ENCODE data around the gene PRM1. TPM values are rescaled to one million over a fixed set of nuclear protein-coding genes. Genes with fewer than 3 reads are reported as not detected.

Gene PRM1
- total RNA-seq, 2 experiments from 2014 or later = not detected

DNA sequence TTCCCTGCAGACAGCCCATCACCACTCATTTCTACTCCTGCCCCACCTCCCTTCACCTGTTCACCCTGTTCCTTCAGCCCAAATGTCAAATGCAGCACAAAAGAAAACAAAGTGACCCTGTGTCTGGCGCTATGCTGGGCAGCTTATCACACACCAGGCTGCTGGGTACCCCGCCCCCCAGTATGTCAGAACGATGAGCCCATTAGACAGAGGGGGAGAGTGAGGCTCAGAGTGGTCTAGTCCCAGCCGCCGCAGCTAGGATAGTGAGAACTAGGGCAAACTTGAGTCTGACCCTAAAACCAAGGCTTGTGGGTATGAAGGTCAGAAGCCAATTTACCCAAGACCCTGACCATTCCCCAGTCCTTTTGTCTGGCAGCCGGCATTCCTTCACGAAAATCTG lies 16.0 kb downstream of the PRM1 start:
- no peaks in the 10 kb centered on the region for H3K36me3 Mint-ChIP-seq
- DNase-seq (no peak), ATAC-seq (no peak)
- H3K4me3 Mint-ChIP-seq = no peak overlapping the region
- no peaks in the 10 kb centered on the region for H3K9me3 Mint-ChIP-seq (ENCODE audit: low read depth)
- CTCF ChIA-PET = interaction anchor here (1.4 to 1.6 kb wide), 2 partner anchors 285 to 293 kb away, joined by 4 read pairs; no protein-coding TSS in a partner anchor
- H3K27ac Mint-ChIP-seq = no peak overlapping the region
- peaks cover 32% of the 10 kb centered on the region for H3K27me3 Mint-ChIP-seq
- H3K4me1 Mint-ChIP-seq = peaks cover 23% of the 10 kb centered on the region

DNA sequence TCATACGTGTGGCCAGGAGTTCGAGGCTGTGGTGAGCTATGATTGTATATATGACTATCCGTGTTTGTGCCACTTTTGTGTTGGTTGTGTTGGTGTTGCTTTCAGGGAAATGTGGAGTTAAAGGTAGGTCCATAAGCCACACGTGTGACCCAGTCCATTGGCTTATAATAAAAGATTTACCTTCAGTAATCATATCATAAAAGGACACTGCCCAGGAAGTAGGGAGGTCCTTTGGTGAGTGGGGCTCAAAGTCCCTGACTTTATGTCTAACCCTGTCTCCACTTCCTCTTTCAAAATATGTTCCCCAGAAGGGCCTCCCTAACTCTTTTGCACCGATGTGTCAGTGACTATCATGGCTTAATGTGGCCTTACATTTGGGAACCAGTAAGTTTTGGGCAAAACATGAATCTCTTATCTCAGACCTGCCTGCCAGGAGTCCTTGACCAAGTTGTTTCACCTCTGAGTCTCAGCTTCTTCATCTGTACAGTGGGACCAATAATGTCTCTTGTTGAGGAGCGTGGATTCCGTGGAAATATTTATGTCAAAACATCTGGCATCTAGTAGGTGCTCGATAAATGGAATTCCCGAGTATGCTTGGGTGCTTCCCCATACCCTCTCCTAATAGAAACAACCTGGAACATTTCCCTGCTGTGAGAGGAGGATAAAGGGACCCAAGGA lies 16.8 kb downstream of the PRM1 start:
- Mint-ChIP-seq H3K4me3 (peak overlapping the region; percentile 2), H3K27ac (peak overlapping the region; percentile 33), H3K9me3 (ENCODE audit: low read depth) (no peaks in the 10 kb centered on the region), H3K27me3 (peaks cover 36% of the 10 kb centered on the region), H3K36me3 (no peaks in the 10 kb centered on the region), H3K4me1 (peaks cover 24% of the 10 kb centered on the region)
- peak; percentile 35 for ATAC-seq
- no peak for DNase-seq
- CTCF ChIA-PET = interaction anchor here (1.3 to 1.4 kb wide), 2 partner anchors 108 to 284 kb away, joined by 3 to 4 read pairs; no protein-coding TSS in a partner anchor

DNA sequence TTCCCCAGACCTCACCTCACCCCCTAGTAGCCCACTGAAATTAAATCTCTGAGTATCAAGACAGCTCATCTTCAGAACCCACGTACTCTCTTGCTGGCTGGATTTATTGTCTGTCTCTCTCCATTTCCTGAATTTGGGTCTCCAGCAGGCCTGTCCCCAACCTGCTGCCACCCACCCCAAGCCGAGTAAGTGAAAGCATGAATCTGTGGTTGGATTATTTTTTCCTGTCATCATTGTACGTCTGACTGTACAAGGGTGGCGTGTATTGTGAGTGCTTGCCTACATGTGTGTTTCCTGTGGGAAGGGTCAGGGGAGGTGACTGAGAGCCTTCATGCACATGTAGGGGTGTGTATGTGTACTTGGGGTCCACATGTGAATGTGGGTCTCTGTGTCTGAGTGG lies 17.4 kb downstream of the PRM1 start:
- ATAC-seq = peak; percentile 76
- Mint-ChIP-seq H3K4me1 (peaks cover 29% of the 10 kb centered on the region), H3K4me3 (peak overlapping the region; percentile 2), H3K36me3 (no peaks in the 10 kb centered on the region), H3K9me3 (ENCODE audit: low read depth) (no peaks in the 10 kb centered on the region), H3K27me3 (peaks cover 36% of the 10 kb centered on the region), H3K27ac (peak overlapping the region; percentile 33)
- CTCF ChIA-PET = interaction anchor here (0.6 to 1.4 kb wide), 3 partner anchors 108 to 283 kb away, joined by 3 to 4 read pairs (median 3); no protein-coding TSS in a partner anchor
- DNase-seq = peak; percentile 75

DNA sequence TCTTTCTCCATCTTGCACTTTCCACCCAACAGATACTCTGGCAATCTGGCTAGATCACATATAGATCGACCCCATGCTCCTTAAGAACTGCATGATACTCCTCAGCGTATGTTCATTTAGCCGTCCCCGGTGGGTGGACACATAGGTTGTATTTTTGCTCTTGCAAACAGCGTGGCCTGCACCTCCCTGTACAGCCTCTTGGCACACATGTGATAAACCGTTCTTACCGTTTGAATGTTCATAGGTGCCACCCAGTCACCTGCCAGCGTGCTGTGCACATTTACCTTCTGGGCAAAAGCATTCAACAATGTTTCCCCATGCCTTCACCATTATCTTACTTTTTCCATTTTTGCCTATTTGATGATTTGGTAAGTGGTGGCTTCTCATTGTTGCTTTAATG lies 18.2 kb downstream of the PRM1 start:
- CTCF ChIA-PET = interaction anchor here (0.6 to 1.8 kb wide), 4 partner anchors 109 to 298 kb away, joined by 3 to 6 read pairs (median 4); no protein-coding TSS in a partner anchor
- H3K4me1 Mint-ChIP-seq = peaks cover 37% of the 10 kb centered on the region
- peaks cover 30% of the 10 kb centered on the region for H3K27me3 Mint-ChIP-seq
- H3K27ac Mint-ChIP-seq = no peak overlapping the region
- DNase-seq (no peak), ATAC-seq (no peak)
- H3K4me3 Mint-ChIP-seq = no peak overlapping the region
- H3K36me3 Mint-ChIP-seq = no peaks in the 10 kb centered on the region
- H3K9me3 Mint-ChIP-seq (ENCODE audit: low read depth) = no peaks in the 10 kb centered on the region

DNA sequence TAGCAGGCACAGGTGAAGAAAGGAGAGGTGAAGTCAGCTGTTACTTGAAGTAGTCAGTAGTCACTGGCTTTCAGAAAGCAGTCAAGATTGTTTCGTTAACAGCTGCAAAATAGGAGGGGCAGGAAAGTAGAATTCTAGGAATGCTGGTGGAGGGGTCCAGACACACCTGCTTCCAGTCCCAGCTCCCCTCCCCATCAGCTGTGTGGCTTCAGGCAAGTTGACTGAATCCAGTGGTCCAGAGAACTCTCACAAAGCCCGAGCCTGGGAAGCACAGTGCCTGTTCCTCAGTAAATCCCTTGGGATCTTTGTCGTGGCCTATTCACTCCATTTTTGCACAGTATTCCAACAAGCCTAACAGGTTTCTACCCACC lies 20.5 kb downstream of the PRM1 start:
- H3K4me3 Mint-ChIP-seq = no peak overlapping the region
- peaks cover 47% of the 10 kb centered on the region for H3K4me1 Mint-ChIP-seq
- no peaks in the 10 kb centered on the region for H3K9me3 Mint-ChIP-seq (ENCODE audit: low read depth)
- H3K36me3 Mint-ChIP-seq = peaks cover 2% of the 10 kb centered on the region
- no peak for DNase-seq
- H3K27me3 Mint-ChIP-seq = peaks cover 19% of the 10 kb centered on the region
- no peak for ATAC-seq
- CTCF ChIA-PET = interaction anchor here (0.9 to 7.2 kb wide), 3 partner anchors 49 to 111 kb away, joined by 3 to 38 read pairs (median 3); no protein-coding TSS in a partner anchor
- H3K27ac Mint-ChIP-seq = no peak overlapping the region

DNA sequence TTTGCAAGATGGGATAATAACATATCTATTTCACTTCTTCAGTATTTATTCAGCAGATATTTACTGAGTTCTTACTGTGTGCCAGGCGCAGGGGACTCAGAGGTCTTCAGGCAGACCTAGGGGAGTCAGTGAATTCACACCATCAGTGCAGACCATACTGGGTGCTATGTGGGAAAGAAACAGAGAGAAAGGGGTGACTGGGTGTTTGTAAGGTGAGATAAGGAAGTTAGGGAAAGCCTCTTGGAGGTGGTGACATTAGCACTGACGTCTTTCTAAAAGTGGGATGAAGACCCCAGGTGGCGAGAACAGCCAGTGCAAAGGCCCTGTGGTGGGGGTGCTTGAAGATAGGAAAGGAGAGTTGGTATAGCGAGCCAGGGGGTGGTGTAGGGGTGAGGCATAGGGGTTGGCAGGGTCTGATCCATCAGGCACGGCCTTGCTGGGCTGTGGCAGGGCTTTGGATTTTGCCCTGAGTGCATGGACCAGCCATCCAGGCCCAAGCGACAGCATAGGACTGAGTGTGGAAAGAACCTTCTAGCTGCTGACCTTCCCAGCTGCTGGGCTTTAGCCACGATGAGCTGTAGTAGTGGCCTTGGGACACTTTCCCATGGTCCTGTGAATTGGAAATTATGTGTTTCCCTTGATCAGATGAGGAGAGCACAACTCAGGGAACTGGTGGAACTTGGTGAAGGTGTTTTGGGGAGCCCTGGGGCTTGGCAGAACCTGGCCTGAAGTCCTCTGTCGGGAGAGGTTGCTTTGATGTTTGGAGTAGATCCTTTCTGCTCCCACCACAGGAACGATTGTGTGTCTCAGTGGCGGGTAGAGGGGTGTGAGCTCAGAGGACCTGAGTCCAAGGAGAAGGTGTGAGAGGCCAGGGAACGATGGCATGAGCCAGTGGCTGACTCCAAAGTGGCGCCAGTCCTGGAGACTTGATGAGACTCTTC lies 21.2 kb downstream of the PRM1 start:
- Mint-ChIP-seq H3K27ac (no peak overlapping the region), H3K4me3 (no peak overlapping the region), H3K9me3 (ENCODE audit: low read depth) (no peaks in the 10 kb centered on the region), H3K36me3 (peaks cover 5% of the 10 kb centered on the region), H3K27me3 (peaks cover 19% of the 10 kb centered on the region), H3K4me1 (peaks cover 46% of the 10 kb centered on the region)
- no peak for DNase-seq
- ATAC-seq = no peak
- CTCF ChIA-PET = interaction anchor here (0.9 to 7.2 kb wide), 10 partner anchors 9 to 291 kb away, joined by 3 to 257 read pairs (median 3); partner anchors contain the start of gene TNP2

DNA sequence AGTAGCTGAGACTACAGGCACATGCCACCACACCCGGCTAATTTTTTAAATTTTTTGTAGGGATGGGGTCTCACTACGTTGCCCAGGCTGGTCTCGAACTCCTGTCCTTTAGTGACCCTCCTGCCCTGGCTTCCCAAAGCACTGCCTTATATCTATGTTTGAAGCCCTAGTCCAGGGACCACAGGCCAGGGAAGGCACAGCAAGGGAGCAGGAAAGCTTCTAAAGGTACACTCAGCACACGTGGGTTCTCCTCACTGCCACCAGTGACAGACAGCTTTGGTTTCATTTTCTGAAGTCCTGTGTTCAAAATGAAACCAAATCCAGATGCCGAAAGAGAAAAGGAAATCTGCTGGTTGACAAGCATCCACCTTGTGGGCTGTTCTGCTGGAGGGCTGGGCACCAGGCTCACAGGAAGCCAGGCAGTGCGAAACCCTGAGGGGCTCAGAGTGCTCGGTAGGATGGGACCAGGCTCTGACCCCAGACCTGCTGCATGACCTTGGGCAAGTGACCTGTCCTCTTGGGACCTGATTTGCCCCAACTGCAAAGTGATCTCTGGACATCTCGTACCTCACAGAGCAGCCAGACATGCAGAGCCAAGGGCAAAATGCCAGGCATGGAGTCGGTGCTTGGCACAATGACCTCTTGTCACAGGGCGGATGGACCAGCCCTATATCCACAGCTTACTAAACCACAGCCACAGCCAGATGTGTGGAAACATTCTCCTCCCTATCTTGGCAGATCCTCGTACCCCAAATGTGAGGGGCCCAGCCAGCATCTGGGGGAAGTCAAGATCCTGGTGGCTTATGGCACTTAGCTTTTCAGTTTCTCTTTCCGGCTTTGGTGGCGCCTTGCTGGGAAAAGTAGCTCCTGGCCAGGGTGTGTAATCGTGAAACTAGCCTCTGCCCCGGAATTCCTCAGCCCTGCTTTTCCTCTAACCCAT lies 22.3 kb downstream of the PRM1 start:
- DNase-seq = peak; percentile 81
- CTCF ChIA-PET = interaction anchor here (1.0 to 7.2 kb wide), 14 partner anchors 11 to 290 kb away, joined by 3 to 257 read pairs (median 6); partner anchors contain the start of gene TNP2

DNA sequence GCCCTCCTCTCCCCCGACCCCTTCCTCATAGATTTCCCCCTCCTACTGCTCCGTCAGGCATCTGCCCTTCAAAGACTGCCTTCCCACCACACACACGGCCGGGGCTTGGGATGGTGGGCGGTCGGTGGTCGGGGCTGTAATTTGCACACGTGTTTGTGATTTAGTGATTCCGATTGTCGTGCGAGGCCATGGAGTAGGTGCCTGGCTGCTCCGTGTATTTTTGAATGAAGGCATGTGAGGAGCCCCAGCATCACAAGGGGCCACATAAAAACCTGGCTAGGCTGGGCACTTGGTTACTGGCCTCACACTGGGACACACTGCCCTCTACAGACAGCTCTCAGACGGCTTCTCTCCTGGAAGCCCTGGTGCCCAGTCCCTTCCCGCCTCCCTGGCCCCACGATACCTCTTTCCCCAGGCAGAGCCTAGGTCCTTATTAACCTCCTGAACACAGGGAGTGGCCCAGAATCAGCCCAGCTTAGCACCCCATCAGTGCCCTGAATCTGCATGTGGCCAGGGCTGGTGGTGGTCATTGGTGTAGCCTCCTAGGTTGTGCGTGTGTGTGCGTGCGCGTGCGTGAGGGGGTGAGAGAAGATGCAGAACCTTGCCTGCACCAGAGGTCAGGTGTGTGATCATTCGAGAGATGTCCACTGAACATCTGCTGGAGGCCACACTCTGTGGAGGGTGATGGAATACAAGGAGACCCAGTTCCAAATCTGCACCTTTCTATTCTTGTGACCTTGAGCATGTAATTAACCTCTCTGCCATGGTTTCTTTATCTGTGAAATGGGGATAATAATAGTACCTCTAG lies 23.8 kb downstream of the PRM1 start:
- peaks cover 29% of the 10 kb centered on the region for H3K36me3 Mint-ChIP-seq
- ATAC-seq (peak; percentile 13), DNase-seq (peak; percentile 86)
- peak overlapping the region; percentile 97 for H3K4me3 Mint-ChIP-seq
- peaks cover 14% of the 10 kb centered on the region for H3K27me3 Mint-ChIP-seq
- peak overlapping the region; percentile 95 for H3K27ac Mint-ChIP-seq
- peaks cover 29% of the 10 kb centered on the region for H3K4me1 Mint-ChIP-seq
- CTCF ChIA-PET = interaction anchor here (0.8 to 7.2 kb wide), 30 partner anchors 13 to 303 kb away, joined by 3 to 257 read pairs (median 8); no protein-coding TSS in a partner anchor
- no peaks in the 10 kb centered on the region for H3K9me3 Mint-ChIP-seq (ENCODE audit: low read depth)

More for the DNA sequence above, 22.3 kb downstream of the PRM1 start:
- H3K27ac Mint-ChIP-seq = peak overlapping the region; percentile 71
- peak overlapping the region; percentile 52 for H3K4me3 Mint-ChIP-seq
- peaks cover 19% of the 10 kb centered on the region for H3K27me3 Mint-ChIP-seq
- peaks cover 14% of the 10 kb centered on the region for H3K36me3 Mint-ChIP-seq
- no peaks in the 10 kb centered on the region for H3K9me3 Mint-ChIP-seq (ENCODE audit: low read depth)
- ATAC-seq = peak; percentile 14
- H3K4me1 Mint-ChIP-seq = peaks cover 35% of the 10 kb centered on the region

DNA sequence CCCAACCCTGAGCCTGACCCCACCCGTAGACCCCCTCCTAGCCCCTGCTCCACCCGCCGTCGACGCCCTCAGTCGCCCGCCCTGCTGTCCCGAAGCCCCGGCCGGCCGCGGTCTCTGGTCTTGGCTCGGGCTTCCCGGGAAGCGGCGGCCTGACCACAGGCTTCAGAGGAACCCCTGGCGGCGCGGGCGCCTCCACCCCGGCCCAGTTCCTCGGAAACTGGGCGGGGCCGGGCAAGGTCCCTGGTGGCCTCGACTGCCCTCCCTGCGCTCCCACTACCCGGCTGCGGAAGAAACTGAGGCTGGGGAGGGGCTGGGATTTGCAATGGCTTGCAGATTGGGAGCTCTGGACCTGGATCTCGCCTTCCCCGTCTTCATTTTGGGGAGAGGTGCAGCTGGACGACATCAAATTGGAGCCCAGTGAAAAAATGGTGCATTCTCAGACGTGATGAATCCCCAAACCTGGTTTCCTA lies 24.4 kb downstream of the PRM1 start:
- H3K36me3 Mint-ChIP-seq = peaks cover 35% of the 10 kb centered on the region
- peak overlapping the region; percentile 97 for H3K4me3 Mint-ChIP-seq
- H3K9me3 Mint-ChIP-seq (ENCODE audit: low read depth) = no peaks in the 10 kb centered on the region
- DNase-seq = no peak
- peaks cover 35% of the 10 kb centered on the region for H3K4me1 Mint-ChIP-seq
- peak overlapping the region; percentile 95 for H3K27ac Mint-ChIP-seq
- CTCF ChIA-PET = interaction anchor here (0.7 to 7.2 kb wide), 40 partner anchors 10 to 541 kb away, joined by 3 to 257 read pairs (median 6); partner anchors contain the start of genes PRM2 and ZC3H7A
- no peak for ATAC-seq
- H3K27me3 Mint-ChIP-seq = peaks cover 14% of the 10 kb centered on the region

DNA sequence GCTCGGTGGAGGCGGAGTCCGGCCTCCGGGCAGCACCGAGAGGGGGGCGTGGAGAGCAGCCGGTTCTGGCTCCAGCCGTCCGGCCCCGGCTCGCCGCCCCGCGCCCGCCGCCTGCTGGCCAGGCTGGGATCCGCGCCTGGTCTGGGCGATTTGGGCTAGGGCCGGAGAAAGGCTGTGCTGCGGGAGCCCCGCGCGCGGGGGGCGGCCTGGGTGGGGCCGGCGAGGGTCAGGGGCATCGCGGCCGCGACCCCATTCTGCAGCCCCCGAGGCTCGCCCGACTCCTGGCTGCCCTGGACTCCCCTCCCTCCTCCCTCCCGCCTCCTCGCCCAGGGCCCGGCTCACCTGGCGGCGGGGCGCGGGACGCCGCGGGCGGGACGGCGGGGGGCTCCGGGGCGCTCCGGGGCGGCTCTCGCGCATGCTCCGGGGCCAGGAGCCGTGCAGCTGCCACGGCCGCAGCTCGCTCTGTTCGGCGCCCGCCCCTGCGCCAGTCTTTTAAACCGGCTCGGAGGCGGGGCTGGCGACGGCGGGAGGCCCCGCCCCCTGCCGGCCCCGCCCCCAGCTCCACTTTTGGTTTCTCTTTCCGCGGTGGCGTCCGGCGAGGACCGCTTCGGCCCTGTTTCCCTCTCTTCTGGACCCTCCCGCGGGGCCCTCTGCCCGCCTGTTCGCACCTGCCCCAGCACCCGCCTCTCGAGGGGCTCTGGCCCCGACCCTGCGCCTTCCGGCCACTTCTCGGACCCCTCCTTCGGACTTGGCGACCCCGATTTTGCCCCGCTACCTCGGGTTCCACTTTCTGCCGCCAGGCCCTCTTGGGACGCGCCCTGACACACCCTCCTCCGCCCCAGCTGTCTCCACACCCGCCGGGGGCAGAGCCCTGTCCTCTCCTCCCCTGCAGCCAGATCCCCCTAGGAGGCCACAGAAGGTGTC lies 25.1 kb downstream of the PRM1 start, which contains the start of gene SOCS1:
Gene SOCS1, minus strand, starts transcription at position 468 of the 924 bp plus-strand sequence. CDS start 726 bp downstream, outside the sequence.
- DNase-seq (peak; percentile 91), ATAC-seq (peak; percentile 66)
- Mint-ChIP-seq H3K27me3 (peaks cover 12% of the 10 kb centered on the region), H3K4me3 (peak within 1 kb of the TSS; percentile 99), H3K36me3 (peaks cover 41% of the 10 kb centered on the region), H3K4me1 (peaks cover 41% of the 10 kb centered on the region), H3K27ac (peak within 1 kb of the TSS; percentile 95), H3K9me3 (ENCODE audit: low read depth) (no peaks in the 10 kb centered on the region)
- CTCF ChIA-PET = interaction anchor here (0.7 to 7.2 kb wide), 51 partner anchors 10 to 541 kb away, joined by 3 to 257 read pairs (median 6); partner anchors contain the start of genes PRM2, TXNDC11 and ZC3H7A

Measured in activated CD8-positive, alpha-beta memory T cell treated with anti-CD3 and anti-CD28 coated beads, Interleukin-2, amount 10 ng/mL, durations not matched to agents 7 days and 5 days (primary cell).